ENCODE results near the gene PRKRIP1. TPM values are rescaled to one million over a fixed set of nuclear protein-coding genes. Genes with fewer than 3 reads are reported as not detected.

The PRKRIP1 gene
- 51.7 TPM for total RNA-seq

GRCh38 chr7:102395873-102396709 lies at the start of gene PRKRIP1:
Gene PRKRIP1, plus strand, starts transcription at chr7:102396363. Its CDS starts 49 bp downstream, at chr7:102396412.

GRCh38 chr7:102356344-102356743 lies 39.8 kb upstream of the PRKRIP1 start, which contains the start of gene SPDYE6:
Gene SPDYE6, minus strand, starts transcription at chr7:102356444. Its CDS starts 421 bp downstream, at chr7:102356023.

GRCh38 chr7:102433219-102434038 lies 37.3 kb downstream of the PRKRIP1 start, which contains the start of gene ORAI2:
Gene ORAI2, plus strand, starts transcription at chr7:102433575. Its CDS starts 5,382 bp downstream, at chr7:102438957.

GRCh38 chr7:102464577-102465280 lies 68.6 kb downstream of the PRKRIP1 start, which contains the start of the genes ALKBH4 and LRWD1:
Gene ALKBH4, minus strand, starts transcription at chr7:102464863. Its CDS starts 27 bp downstream, at chr7:102464836.
Gene LRWD1, plus strand, starts transcription at chr7:102464984. Its CDS starts 97 bp downstream, at chr7:102465081.

Other genes with a start within 250 kb of the PRKRIP1 start
- 16.7 TPM for gene SH2B2, start 109.5 kb upstream of the PRKRIP1 start, total RNA-seq
- gene SPDYE6, start 39.9 kb upstream of the PRKRIP1 start, total RNA-seq, result not detected
- gene ORAI2, start 37.2 kb downstream of the PRKRIP1 start, total RNA-seq, result 41.8 TPM
- 29.9 TPM for gene ALKBH4, start 68.5 kb downstream of the PRKRIP1 start, total RNA-seq
- gene LRWD1, start 68.6 kb downstream of the PRKRIP1 start, total RNA-seq, result 26.1 TPM
- gene POLR2J, start 82.6 kb downstream of the PRKRIP1 start, total RNA-seq, result 5.1 TPM
- gene RASA4B, start 121.4 kb downstream of the PRKRIP1 start, total RNA-seq, result 42.7 TPM
- gene UPK3BL2, start 147.3 kb downstream of the PRKRIP1 start, total RNA-seq, result 64.4 TPM
- 0.27 TPM for gene SPDYE2, start 154.9 kb downstream of the PRKRIP1 start, total RNA-seq
- gene POLR2J3, start 176.2 kb downstream of the PRKRIP1 start, total RNA-seq, result 36.0 TPM
- gene RASA4, start 220.4 kb downstream of the PRKRIP1 start, total RNA-seq, result 208 TPM
- gene UPK3BL1, start 246.4 kb downstream of the PRKRIP1 start, total RNA-seq, result 181 TPM